SK-N-SH (cell line): ENCODE data around the gene PROSER3.

ENCODE experiments used
- MEF2A ChIP-seq: IDR thresholded peaks from 2 replicates; pipeline ENCODE4 v1.4.0; 2012; ENCODE audit warnings: low read depth, borderline replicate concordance
- USF1 ChIP-seq: IDR thresholded peaks from 2 replicates; pipeline ENCODE4 v1.4.0; 2012; ENCODE audit warnings: low read depth, borderline replicate concordance
- USF2 ChIP-seq: fragments of 150-350 bp; IDR thresholded peaks from 2 replicates; pipeline ENCODE4 v1.6.1; 2017; ENCODE audit warnings: antibody characterized with exemption, low read length, low read depth, borderline replicate concordance
- TF ChIP-seq, protein P1 (sequence below): fragments of 200-600 bp; sonication (generic); IDR thresholded peaks from 2 replicates; pipeline ENCODE4 v1.6.1; 2017; ENCODE audit warnings: antibody characterized with exemption, mild to moderate bottlenecking, moderate library complexity

DNA sequence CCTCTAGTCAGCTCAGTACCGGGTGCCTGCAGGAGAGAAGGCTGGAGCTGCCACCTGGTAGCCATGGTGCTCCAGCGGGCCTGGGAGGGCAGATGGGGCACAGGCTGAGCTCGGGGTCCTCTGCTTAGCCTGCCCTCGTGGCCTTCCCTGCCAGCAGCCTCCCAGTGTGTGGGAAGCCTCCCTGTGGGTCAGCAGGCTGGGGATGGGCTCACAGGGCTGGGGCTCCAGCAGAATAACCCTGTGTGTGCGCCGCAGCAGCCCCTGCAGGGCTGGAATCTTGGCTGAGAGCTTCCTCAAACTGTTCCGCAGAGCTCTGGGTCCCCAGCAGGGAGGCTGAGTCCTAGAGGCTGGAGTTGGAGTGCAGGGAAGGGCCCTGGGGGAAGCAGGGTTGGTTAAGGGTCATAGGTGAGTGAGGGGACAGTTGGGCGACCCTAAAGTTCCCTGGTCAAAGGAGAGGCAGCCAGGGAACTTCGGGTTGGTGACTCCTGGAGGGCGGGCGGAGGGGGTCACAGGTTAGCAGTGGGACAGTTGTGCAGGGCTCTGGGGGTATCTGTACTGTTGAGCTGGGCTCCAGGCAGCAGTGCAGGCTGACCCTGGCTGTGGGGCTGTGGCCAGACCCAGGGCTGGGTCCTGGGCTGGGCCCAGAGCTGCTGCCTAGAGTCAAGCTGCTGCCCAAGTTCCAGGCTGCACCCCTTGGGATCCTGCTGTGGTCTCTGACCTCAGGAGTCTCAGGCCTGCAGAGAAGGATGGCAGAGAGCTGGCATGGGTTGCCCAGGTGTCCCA lies 31.4 kb downstream of the PROSER3 start:
- TF ChIP-seq MEF2A (no peak), USF2 (no peak), USF1 (no peak)
- TF ChIP-seq, protein P1, sequence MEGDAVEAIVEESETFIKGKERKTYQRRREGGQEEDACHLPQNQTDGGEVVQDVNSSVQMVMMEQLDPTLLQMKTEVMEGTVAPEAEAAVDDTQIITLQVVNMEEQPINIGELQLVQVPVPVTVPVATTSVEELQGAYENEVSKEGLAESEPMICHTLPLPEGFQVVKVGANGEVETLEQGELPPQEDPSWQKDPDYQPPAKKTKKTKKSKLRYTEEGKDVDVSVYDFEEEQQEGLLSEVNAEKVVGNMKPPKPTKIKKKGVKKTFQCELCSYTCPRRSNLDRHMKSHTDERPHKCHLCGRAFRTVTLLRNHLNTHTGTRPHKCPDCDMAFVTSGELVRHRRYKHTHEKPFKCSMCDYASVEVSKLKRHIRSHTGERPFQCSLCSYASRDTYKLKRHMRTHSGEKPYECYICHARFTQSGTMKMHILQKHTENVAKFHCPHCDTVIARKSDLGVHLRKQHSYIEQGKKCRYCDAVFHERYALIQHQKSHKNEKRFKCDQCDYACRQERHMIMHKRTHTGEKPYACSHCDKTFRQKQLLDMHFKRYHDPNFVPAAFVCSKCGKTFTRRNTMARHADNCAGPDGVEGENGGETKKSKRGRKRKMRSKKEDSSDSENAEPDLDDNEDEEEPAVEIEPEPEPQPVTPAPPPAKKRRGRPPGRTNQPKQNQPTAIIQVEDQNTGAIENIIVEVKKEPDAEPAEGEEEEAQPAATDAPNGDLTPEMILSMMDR: no peak
